HTERT RPE-1 (cell line): ENCODE measurements around the gene ADAMTS8.

ENCODE experiments used
- in situ Hi-C: fragments of 300-500 bp; cut with MboI; formaldehyde crosslinking; loops from 4 replicates; pipeline ENCODE4 v1.14.3; 2020; ENCODE audit warnings: low sequenced_read_pairs

Gene ADAMTS8

GRCh38 chr11:130439876-130440275 is 11.5 kb upstream of the ADAMTS8 start:
- in situ Hi-C loops, result loop anchor here (25.0 kb wide), 1 partner anchor 422 kb away; no protein-coding TSS in a partner anchor

- in situ Hi-C loops, result loop anchor here (25.0 kb wide), 1 partner anchor 423 kb away; no protein-coding TSS in a partner anchor
These were observed 10.7 kb upstream of the ADAMTS8 start for GRCh38 chr11:130439160-130439519.

- in situ Hi-C loops, result loop anchor here (25.0 kb wide), 1 partner anchor 424 kb away; no protein-coding TSS in a partner anchor
These were observed 10.2 kb upstream of the ADAMTS8 start for GRCh38 chr11:130438401-130439159.

GRCh38 chr11:130437848-130438247 is 9.4 kb upstream of the ADAMTS8 start:
- in situ Hi-C loops, result loop anchor here (25.0 kb wide), 1 partner anchor 424 kb away; no protein-coding TSS in a partner anchor

- in situ Hi-C loops, result loop anchor here (25.0 kb wide), 1 partner anchor 426 kb away; no protein-coding TSS in a partner anchor
These were observed 7.8 kb upstream of the ADAMTS8 start for GRCh38 chr11:130436171-130436570.

- in situ Hi-C loops, result loop anchor here (25.0 kb wide), 1 partner anchor 427 kb away; no protein-coding TSS in a partner anchor
These were observed 7.3 kb upstream of the ADAMTS8 start for GRCh38 chr11:130435671-130436070.

- in situ Hi-C loops, result loop anchor here (25.0 kb wide), 1 partner anchor 428 kb away; no protein-coding TSS in a partner anchor
These were observed 6.3 kb upstream of the ADAMTS8 start for GRCh38 chr11:130434521-130435223.

GRCh38 chr11:130433357-130433756 is 4.9 kb upstream of the ADAMTS8 start:
- in situ Hi-C loops, result loop anchor here (25.0 kb wide), 1 partner anchor 429 kb away; no protein-coding TSS in a partner anchor

GRCh38 chr11:130431801-130432200 is 3.4 kb upstream of the ADAMTS8 start:
- in situ Hi-C loops, result loop anchor here (25.0 kb wide), 1 partner anchor 430 kb away; no protein-coding TSS in a partner anchor

- in situ Hi-C loops, result loop anchor here (25.0 kb wide), 1 partner anchor 431 kb away; no protein-coding TSS in a partner anchor
These were observed 2.9 kb upstream of the ADAMTS8 start for GRCh38 chr11:130431331-130431773.

- in situ Hi-C loops, result loop anchor here (25.0 kb wide), 1 partner anchor 432 kb away; no protein-coding TSS in a partner anchor
These were observed 1.6 kb upstream of the ADAMTS8 start for GRCh38 chr11:130429983-130430382.

- in situ Hi-C loops, result loop anchor here (25.0 kb wide), 1 partner anchor 433 kb away; no protein-coding TSS in a partner anchor
These were observed 792 bp upstream of the ADAMTS8 start for GRCh38 chr11:130429120-130429681.

- in situ Hi-C loops, result loop anchor here (25.0 kb wide), 1 partner anchor 435 kb away; no protein-coding TSS in a partner anchor
These were observed 661 bp downstream of the ADAMTS8 start for GRCh38 chr11:130427581-130428315.

- in situ Hi-C loops, result loop anchor here (25.0 kb wide), 1 partner anchor 435 kb away; no protein-coding TSS in a partner anchor
These were observed 1.5 kb downstream of the ADAMTS8 start for GRCh38 chr11:130426837-130427341.

GRCh38 chr11:130426223-130426836 is 2.1 kb downstream of the ADAMTS8 start:
- in situ Hi-C loops, result loop anchor here (25.0 kb wide), 1 partner anchor 436 kb away; no protein-coding TSS in a partner anchor

- in situ Hi-C loops, result loop anchor here (25.0 kb wide), 1 partner anchor 437 kb away; no protein-coding TSS in a partner anchor
These were observed 3.3 kb downstream of the ADAMTS8 start for GRCh38 chr11:130425156-130425555.

GRCh38 chr11:130424613-130425140 is 3.7 kb downstream of the ADAMTS8 start:
- in situ Hi-C loops, result loop anchor here (25.0 kb wide), 1 partner anchor 438 kb away; no protein-coding TSS in a partner anchor

GRCh38 chr11:130423541-130424142 is 4.8 kb downstream of the ADAMTS8 start:
- in situ Hi-C loops, result no loop called here
